Neural progenitor cell (in vitro differentiated cells): ENCODE results near the gene LPP. TPM values are rescaled to one million over a fixed set of nuclear protein-coding genes. Genes with fewer than 3 reads are reported as not detected.

Experiments
- DNase-seq: peaks from one replicate; pipeline ENCODE4 v3.0.0-alpha.2; 2016; ENCODE audit warnings: low spot score
- H2AFZ ChIP-seq: fragments of 200-600 bp; sonication (generic); replicated peaks from 2 replicates; pipeline ENCODE4 v1.6.1; 2016; ENCODE audit warnings: antibody characterized with exemption
- H3F3A ChIP-seq: fragments of 200-600 bp; sonication (generic); 2 replicates; pipeline ENCODE4 v1.6.1; 2016; ENCODE audit warnings: antibody characterized with exemption, low read depth
- H3K27ac ChIP-seq: fragments of 200-600 bp; sonication (generic); 2 replicates; pipeline ENCODE4 v1.5.1; 2016; ENCODE audit warnings: mild to moderate bottlenecking
- H3K27me3 ChIP-seq: fragments of 200-600 bp; sonication (generic); 2 replicates; pipeline ENCODE4 v1.6.1; 2016; ENCODE audit warnings: mild to moderate bottlenecking, moderate library complexity
- H3K36me3 ChIP-seq: fragments of 200-600 bp; sonication (generic); 2 replicates; pipeline ENCODE4 v1.5.1; 2016
- H3K4me1 ChIP-seq: fragments of 200-600 bp; sonication (generic); 2 replicates; pipeline ENCODE4 v1.6.1; 2016; ENCODE audit warnings: mixed run types
- H3K4me2 ChIP-seq: fragments of 200-600 bp; sonication (generic); 2 replicates; pipeline ENCODE4 v1.6.1; 2016
- H3K4me3 ChIP-seq: fragments of 200-600 bp; sonication (generic); 2 replicates; pipeline ENCODE4 v1.5.1; 2016
- H3K79me2 ChIP-seq: fragments of 200-600 bp; sonication (generic); 2 replicates; pipeline ENCODE4 v1.6.1; 2016; ENCODE audit warnings: low read depth
- H3K9ac ChIP-seq: fragments of 200-600 bp; sonication (generic); 2 replicates; pipeline ENCODE4 v1.6.1; 2016
- H3K9me3 ChIP-seq: fragments of 200-600 bp; sonication (generic); 2 replicates; pipeline ENCODE4 v1.5.1; 2016; ENCODE audit warnings: low read depth
- H4K20me1 ChIP-seq: fragments of 200-600 bp; sonication (generic); 2 replicates; pipeline ENCODE4 v1.6.1; 2016; ENCODE audit warnings: low read depth
- H3K27ac Mint-ChIP-seq: 3 replicates; pipeline ENCODE4 v1.8.0; 2021; ENCODE audit warnings: mixed read lengths
- H3K27me3 Mint-ChIP-seq: 2 replicates; pipeline ENCODE4 v1.8.0; 2022; ENCODE audit warnings: low read depth, mild to moderate bottlenecking, inconsistent platforms, moderate library complexity, mixed read lengths; ENCODE audit not compliant: insufficient read depth
- H3K36me3 Mint-ChIP-seq: 3 replicates; pipeline ENCODE4 v1.8.0; 2021; ENCODE audit warnings: mixed read lengths
- H3K4me1 Mint-ChIP-seq: 3 replicates; pipeline ENCODE4 v1.8.0; 2021; ENCODE audit warnings: mixed read lengths
- H3K4me3 Mint-ChIP-seq: 3 replicates; pipeline ENCODE4 v1.8.0; 2021; ENCODE audit warnings: mild to moderate bottlenecking, moderate library complexity, mixed read lengths
- H3K9me3 Mint-ChIP-seq: 3 replicates; pipeline ENCODE4 v1.8.0; 2020; ENCODE audit warnings: mixed read lengths
- EZH2 ChIP-seq: fragments of 200-600 bp; sonication (generic); IDR thresholded peaks from 2 replicates; pipeline ENCODE4 v1.6.1; 2017; ENCODE audit warnings: antibody characterized with exemption, mild to moderate bottlenecking, moderate library complexity
- EZH2phosphoT487 ChIP-seq: fragments of 200-600 bp; sonication (generic); IDR thresholded peaks from 2 replicates; pipeline ENCODE4 v1.6.1; 2017; ENCODE audit warnings: antibody characterized with exemption
- total RNA-seq: library from RNA; depleted of rRNA; stranded (reverse); fragments of >200 nt; gene quantifications from 2 replicates; pipeline ENCODE4 v1.2.3, GENCODE V29; 2015; ENCODE audit warnings: low replicate concordance
- TF ChIP-seq, protein P1 (sequence below): fragments of 200-600 bp; sonication (generic); IDR thresholded peaks from 2 replicates; pipeline ENCODE4 v1.5.1; 2017; ENCODE audit warnings: antibody characterized with exemption, mild to moderate bottlenecking

Gene LPP
- total RNA-seq, 1 donor from 2014 or later, result 18.9 TPM

DNA sequence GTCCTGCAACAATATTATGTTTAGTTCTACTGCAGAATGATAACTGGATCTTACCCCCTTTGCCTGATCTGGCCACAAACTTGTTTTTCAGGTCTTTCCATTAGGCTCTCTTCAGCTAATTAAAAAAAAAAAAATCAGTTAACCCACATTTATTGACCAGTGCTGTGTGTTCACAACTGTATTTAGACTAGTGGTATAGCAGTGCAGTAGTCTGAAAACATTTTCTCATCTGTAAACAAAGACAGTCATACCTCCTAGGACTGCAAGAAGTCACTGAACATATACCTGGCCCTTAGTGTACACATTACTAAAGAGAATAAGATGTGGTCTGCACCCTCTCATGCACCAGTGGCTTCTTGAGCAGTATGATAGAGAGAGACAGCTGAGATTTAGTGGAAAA lies 22.5 kb downstream of the LPP start:
- Histone ChIP-seq H3K9ac (no peak overlapping the region), H3K4me1 (no peaks in the 10 kb centered on the region), H3K27me3 (no peaks in the 10 kb centered on the region), H3K79me2 (peaks cover 46% of the 10 kb centered on the region), H3K36me3 (no peaks in the 10 kb centered on the region), H3K4me3 (no peak overlapping the region), H4K20me1 (peaks cover 13% of the 10 kb centered on the region), H3K27ac (no peak overlapping the region), H2AFZ (no peak overlapping the region), H3F3A (no peaks in the 10 kb centered on the region), H3K9me3 (no peaks in the 10 kb centered on the region), H3K4me2 (no peak overlapping the region)
- no peaks in the 10 kb centered on the region for H3K27me3 Mint-ChIP-seq
- H3K4me1 Mint-ChIP-seq, result peaks cover 29% of the 10 kb centered on the region
- H3K36me3 Mint-ChIP-seq, result peaks cover 26% of the 10 kb centered on the region
- H3K9me3 Mint-ChIP-seq, result no peaks in the 10 kb centered on the region
- H3K4me3 Mint-ChIP-seq, result no peak overlapping the region
- DNase-seq, result no peak
- TF ChIP-seq, protein P1, sequence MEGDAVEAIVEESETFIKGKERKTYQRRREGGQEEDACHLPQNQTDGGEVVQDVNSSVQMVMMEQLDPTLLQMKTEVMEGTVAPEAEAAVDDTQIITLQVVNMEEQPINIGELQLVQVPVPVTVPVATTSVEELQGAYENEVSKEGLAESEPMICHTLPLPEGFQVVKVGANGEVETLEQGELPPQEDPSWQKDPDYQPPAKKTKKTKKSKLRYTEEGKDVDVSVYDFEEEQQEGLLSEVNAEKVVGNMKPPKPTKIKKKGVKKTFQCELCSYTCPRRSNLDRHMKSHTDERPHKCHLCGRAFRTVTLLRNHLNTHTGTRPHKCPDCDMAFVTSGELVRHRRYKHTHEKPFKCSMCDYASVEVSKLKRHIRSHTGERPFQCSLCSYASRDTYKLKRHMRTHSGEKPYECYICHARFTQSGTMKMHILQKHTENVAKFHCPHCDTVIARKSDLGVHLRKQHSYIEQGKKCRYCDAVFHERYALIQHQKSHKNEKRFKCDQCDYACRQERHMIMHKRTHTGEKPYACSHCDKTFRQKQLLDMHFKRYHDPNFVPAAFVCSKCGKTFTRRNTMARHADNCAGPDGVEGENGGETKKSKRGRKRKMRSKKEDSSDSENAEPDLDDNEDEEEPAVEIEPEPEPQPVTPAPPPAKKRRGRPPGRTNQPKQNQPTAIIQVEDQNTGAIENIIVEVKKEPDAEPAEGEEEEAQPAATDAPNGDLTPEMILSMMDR, result no peak
- TF ChIP-seq EZH2phosphoT487 (no peak), EZH2 (no peak)
- H3K27ac Mint-ChIP-seq, result no peak overlapping the region

DNA sequence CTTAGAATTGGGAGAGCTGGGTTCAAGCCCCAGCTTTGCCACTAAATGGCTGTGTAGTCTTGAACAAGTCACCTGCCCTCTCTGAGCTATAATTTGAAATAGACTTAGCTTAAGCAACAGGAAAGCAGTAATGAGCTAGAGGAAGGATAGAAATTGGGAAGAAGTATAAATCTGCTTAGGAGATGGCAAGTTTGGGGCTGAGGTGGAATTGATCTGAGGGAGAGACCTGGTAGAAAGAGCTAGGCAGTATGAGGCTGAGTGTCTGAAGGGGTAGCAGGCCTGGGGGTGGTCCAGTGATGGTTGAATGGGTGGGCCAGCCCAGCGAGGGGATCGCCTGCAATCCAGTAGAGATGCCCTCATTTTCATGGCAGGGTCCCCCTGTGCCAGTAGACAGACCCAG lies 22.9 kb downstream of the LPP start:
- no peak overlapping the region for H3K9ac ChIP-seq
- no peaks in the 10 kb centered on the region for H3K27me3 ChIP-seq
- no peak overlapping the region for H3K4me2 ChIP-seq
- no peaks in the 10 kb centered on the region for H3K9me3 ChIP-seq
- Mint-ChIP-seq H3K27me3 (no peaks in the 10 kb centered on the region), H3K36me3 (peaks cover 28% of the 10 kb centered on the region), H3K4me1 (peaks cover 27% of the 10 kb centered on the region), H3K4me3 (no peak overlapping the region), H3K9me3 (no peaks in the 10 kb centered on the region), H3K27ac (no peak overlapping the region)
- H3F3A ChIP-seq, result no peaks in the 10 kb centered on the region
- H3K27ac ChIP-seq, result no peak overlapping the region
- no peak for TF ChIP-seq EZH2phosphoT487
- TF ChIP-seq, protein P1, result no peak
- no peak for TF ChIP-seq EZH2
- no peaks in the 10 kb centered on the region for H3K36me3 ChIP-seq
- no peak for DNase-seq
- no peak overlapping the region for H2AFZ ChIP-seq
- peaks cover 42% of the 10 kb centered on the region for H3K79me2 ChIP-seq
- no peak overlapping the region for H3K4me3 ChIP-seq
- H4K20me1 ChIP-seq, result peaks cover 9% of the 10 kb centered on the region
- H3K4me1 ChIP-seq, result no peaks in the 10 kb centered on the region

DNA sequence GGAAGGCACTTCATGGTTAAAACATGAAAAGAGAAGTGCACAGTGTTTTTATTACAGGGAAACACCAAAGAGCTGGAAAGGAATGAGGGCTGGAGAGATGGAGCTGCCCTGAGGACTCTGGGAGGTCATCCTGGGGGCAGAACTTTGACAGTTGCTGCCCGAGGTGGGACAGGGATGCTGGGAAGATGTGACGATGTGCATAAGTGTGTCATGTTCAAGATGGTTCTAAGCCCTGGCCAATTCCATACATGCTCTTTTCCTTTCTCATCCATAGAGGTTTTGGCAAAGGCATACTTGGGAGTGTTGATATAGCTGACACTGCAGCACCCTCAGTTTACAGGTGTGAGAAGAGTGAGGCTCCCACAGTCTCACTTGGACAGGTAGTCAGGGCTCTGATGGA lies 23.8 kb downstream of the LPP start:
- peaks cover 27% of the 10 kb centered on the region for H3K4me1 Mint-ChIP-seq
- H2AFZ ChIP-seq, result no peak overlapping the region

More for the DNA sequence above, 23.8 kb downstream of the LPP start:
- Histone ChIP-seq H3K4me3 (no peak overlapping the region), H3K9ac (no peak overlapping the region), H3K27ac (no peak overlapping the region), H3K79me2 (peaks cover 34% of the 10 kb centered on the region), H3K27me3 (no peaks in the 10 kb centered on the region), H3K4me1 (no peaks in the 10 kb centered on the region), H3K9me3 (no peaks in the 10 kb centered on the region), H3K36me3 (no peaks in the 10 kb centered on the region), H3F3A (no peaks in the 10 kb centered on the region), H3K4me2 (no peak overlapping the region), H4K20me1 (peaks cover 8% of the 10 kb centered on the region)
- Mint-ChIP-seq H3K9me3 (no peaks in the 10 kb centered on the region), H3K36me3 (peaks cover 28% of the 10 kb centered on the region), H3K4me3 (no peak overlapping the region), H3K27me3 (no peaks in the 10 kb centered on the region), H3K27ac (no peak overlapping the region)
- no peak for DNase-seq
- TF ChIP-seq EZH2, result no peak
- no peak for TF ChIP-seq EZH2phosphoT487
- TF ChIP-seq, protein P1, result no peak
